ENCODE results near the gene QSER1.

DNA sequence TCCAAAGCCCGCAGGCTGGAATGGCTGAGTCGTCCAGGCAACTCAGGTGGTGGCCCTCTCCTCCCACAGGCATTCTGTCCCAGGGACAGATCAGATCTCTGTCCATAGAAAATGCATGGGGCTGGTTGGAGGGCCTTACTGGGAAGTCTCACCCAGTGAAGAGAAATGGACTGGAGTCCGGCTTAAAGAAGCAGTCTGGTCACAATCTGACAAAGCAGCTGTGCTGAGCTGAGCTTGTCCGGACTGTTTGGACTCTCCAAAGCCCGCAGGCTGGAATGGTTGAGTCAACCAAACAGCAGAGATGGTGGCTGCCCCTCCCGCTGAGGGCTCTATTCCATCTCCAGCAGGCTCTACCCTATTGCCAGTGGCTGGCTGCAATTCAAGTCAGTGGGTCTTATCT lies 108.7 kb downstream of the QSER1 start:
- TF ChIP-seq, protein P1, sequence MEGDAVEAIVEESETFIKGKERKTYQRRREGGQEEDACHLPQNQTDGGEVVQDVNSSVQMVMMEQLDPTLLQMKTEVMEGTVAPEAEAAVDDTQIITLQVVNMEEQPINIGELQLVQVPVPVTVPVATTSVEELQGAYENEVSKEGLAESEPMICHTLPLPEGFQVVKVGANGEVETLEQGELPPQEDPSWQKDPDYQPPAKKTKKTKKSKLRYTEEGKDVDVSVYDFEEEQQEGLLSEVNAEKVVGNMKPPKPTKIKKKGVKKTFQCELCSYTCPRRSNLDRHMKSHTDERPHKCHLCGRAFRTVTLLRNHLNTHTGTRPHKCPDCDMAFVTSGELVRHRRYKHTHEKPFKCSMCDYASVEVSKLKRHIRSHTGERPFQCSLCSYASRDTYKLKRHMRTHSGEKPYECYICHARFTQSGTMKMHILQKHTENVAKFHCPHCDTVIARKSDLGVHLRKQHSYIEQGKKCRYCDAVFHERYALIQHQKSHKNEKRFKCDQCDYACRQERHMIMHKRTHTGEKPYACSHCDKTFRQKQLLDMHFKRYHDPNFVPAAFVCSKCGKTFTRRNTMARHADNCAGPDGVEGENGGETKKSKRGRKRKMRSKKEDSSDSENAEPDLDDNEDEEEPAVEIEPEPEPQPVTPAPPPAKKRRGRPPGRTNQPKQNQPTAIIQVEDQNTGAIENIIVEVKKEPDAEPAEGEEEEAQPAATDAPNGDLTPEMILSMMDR (IDR thresholded peaks at IDR 0.05; ENCODE audit: low read depth, low read length, poor library complexity, severe bottlenecking) = no peak
- no peak for TF ChIP-seq EZH2phosphoT487 (IDR thresholded peaks at IDR 0.05; ENCODE audit: borderline replicate concordance, low read length)
